ENCODE data around the gene MMRN2.
"Not testable (repeated sequence)": the region's sequence is repeated elsewhere in the genome, so short reads cannot be mapped to it uniquely, and the experiment has no call there.

The MMRN2 gene

GRCh38 chr10:86981716-86982115 lies 24.3 kb upstream of the MMRN2 start:
- TF ChIP-seq, protein P1, sequence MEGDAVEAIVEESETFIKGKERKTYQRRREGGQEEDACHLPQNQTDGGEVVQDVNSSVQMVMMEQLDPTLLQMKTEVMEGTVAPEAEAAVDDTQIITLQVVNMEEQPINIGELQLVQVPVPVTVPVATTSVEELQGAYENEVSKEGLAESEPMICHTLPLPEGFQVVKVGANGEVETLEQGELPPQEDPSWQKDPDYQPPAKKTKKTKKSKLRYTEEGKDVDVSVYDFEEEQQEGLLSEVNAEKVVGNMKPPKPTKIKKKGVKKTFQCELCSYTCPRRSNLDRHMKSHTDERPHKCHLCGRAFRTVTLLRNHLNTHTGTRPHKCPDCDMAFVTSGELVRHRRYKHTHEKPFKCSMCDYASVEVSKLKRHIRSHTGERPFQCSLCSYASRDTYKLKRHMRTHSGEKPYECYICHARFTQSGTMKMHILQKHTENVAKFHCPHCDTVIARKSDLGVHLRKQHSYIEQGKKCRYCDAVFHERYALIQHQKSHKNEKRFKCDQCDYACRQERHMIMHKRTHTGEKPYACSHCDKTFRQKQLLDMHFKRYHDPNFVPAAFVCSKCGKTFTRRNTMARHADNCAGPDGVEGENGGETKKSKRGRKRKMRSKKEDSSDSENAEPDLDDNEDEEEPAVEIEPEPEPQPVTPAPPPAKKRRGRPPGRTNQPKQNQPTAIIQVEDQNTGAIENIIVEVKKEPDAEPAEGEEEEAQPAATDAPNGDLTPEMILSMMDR (IDR thresholded peaks at IDR 0.05; ENCODE audit: low read depth, low read length), result no peak
- H3K4me3 ChIP-seq (ENCODE audit: low read depth, low read length), result no peak overlapping the region

DNA sequence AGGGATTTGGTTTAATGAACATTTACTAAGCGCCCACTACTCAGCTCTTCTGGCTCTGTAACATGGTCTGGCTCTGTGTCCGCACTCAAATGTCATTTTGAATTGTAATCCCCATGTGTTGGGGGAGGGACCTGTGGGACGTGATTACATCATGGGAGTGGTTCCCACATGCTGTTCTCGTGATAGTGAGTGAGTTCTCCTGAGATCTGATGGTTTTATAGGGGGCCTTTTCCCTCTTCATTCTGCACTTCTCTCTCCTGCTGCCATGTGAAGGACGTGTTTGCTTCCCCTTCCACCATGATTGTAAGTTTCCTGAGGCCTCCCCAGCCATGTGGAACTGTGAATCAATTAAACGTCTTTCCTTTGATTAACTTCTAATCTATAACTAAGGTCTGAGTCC lies 23.6 kb upstream of the MMRN2 start:
- not testable (repeated sequence) for H3K4me3 ChIP-seq (ENCODE audit: low read depth, low read length)

- H3K4me3 ChIP-seq (ENCODE audit: low read depth, low read length), result no peak overlapping the region
- TF ChIP-seq, protein P1 (IDR thresholded peaks at IDR 0.05; ENCODE audit: low read depth, low read length), result no peak
Measured at GRCh38 chr10:86979977-86980448, 22.6 kb upstream of the MMRN2 start.

DNA sequence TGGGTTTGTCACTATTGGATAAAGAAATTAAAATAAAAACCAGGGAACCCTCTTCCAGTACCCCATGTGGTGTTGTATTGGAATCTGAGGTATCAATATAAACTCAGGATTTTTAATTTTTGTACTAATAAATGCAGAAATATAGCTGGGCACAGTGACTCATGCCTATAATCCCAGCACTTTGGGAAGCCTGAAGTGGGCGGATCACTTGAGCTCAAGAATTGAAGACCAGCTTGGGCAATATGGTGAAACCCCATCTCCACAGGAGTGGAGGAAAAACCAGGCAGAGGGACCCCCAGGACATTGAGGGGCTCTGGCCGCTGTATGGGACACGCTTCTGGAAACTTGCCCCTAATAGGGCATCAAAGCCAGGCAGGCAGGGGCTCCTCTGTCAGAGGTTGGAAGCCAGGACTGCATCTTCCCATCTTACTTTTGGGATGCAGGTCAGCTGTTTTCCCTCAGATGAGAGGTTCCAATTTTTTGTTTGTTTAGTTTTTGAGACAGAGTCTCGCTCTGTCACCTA lies 21.9 kb upstream of the MMRN2 start:
- TF ChIP-seq, protein P1 (IDR thresholded peaks at IDR 0.05; ENCODE audit: low read depth, low read length), result no peak
- no peak overlapping the region for H3K4me3 ChIP-seq (ENCODE audit: low read depth, low read length)

GRCh38 chr10:86978457-86978856 lies 21.0 kb upstream of the MMRN2 start:
- not testable (repeated sequence) for H3K4me3 ChIP-seq (ENCODE audit: low read depth, low read length)

GRCh38 chr10:86976362-86977056 lies 19.1 kb upstream of the MMRN2 start:
- TF ChIP-seq, protein P1 (IDR thresholded peaks at IDR 0.05; ENCODE audit: low read depth, low read length), result no peak

DNA sequence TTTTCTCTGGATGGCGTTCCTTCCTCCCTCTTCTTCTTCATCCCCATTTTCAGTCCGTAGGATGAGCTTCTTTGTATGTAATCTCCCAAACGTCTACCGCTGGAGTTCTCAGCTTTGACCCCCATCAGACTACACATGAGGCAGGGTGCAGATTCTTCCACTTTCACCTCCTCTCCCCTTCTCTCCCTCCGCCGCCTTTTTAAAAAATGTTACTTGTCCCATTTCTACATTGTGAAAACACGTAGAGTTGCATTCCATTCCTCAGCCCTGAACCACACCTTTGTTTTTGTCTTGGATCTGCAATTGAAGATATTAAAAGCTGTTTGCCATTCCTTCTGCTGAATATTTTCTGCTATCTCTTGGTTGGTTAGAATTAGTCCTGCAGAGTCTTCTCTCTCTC lies 17.1 kb upstream of the MMRN2 start:
- no peak overlapping the region for H3K4me3 ChIP-seq (ENCODE audit: low read depth, low read length)
- TF ChIP-seq, protein P1 (IDR thresholded peaks at IDR 0.05; ENCODE audit: low read depth, low read length), result no peak

More at GRCh38 chr10:86976362-86977056, 19.1 kb upstream of the MMRN2 start:
- no peak overlapping the region for H3K4me3 ChIP-seq (ENCODE audit: low read depth, low read length)

- TF ChIP-seq, protein P1 (IDR thresholded peaks at IDR 0.05; ENCODE audit: low read depth, low read length), result no peak
Measured at GRCh38 chr10:86972613-86973380, 15.4 kb upstream of the MMRN2 start.

More at GRCh38 chr10:86972613-86973380, 15.4 kb upstream of the MMRN2 start:
- H3K4me3 ChIP-seq (ENCODE audit: low read depth, low read length), result no peak overlapping the region

Measured in WI38 (cell line).